ENCODE measurements around the gene OR5H15. TPM values are rescaled to one million over a fixed set of nuclear protein-coding genes. Genes with fewer than 3 reads are reported as not detected.
"Not testable (repeated sequence)": the region's sequence is repeated elsewhere in the genome, so short reads cannot be mapped to it uniquely, and the experiment has no call there.

Gene OR5H15
- polyA plus RNA-seq, 1 donor from 2014 or later: not detected

DNA sequence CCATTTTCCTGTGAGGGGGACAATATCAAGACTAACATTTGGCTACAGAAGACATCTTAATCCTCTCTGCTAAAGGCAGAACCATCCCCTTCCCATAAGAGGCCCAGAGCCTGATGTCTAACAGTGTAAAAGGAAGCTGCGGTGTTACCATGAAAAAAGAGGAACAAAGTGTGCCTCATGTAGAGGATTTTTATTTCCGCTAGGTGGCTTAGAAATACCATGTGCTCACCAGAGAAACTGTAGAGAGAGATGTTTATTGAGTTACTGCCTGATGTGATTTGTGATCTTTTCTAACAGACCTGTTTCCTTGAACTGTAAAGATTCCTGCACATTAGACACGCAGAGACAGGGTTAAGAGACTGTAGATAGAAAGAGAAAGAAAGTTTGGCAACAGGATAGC is 22.0 kb downstream of the OR5H15 start:
- H2AFZ ChIP-seq (ENCODE audit: low read depth, low read length): no peak overlapping the region
- no peaks in the 10 kb centered on the region for H3K36me3 ChIP-seq (ENCODE audit: insufficient read depth, low read length)
- H3K79me2 ChIP-seq (replicated peaks; ENCODE audit: insufficient read depth, low read length): no peaks in the 10 kb centered on the region
- no peaks in the 10 kb centered on the region for H3K9me3 ChIP-seq (ENCODE audit: low read length)
- H3K4me3 ChIP-seq (ENCODE audit: low read length): no peak overlapping the region
- H3K27ac ChIP-seq (ENCODE audit: low read length): no peak overlapping the region
- H3K4me2 ChIP-seq (ENCODE audit: low read length): no peak overlapping the region
- H3K9me2 ChIP-seq (ENCODE audit: insufficient read depth, low read length): no peaks in the 10 kb centered on the region
- no peaks in the 10 kb centered on the region for H3K27me3 ChIP-seq (ENCODE audit: insufficient read depth, low read depth, low read length)
- H4K20me1 ChIP-seq (ENCODE audit: insufficient read depth): no peaks in the 10 kb centered on the region
- no peaks in the 10 kb centered on the region for H3F3A ChIP-seq (ENCODE audit: insufficient read depth, low read length, poor library complexity, severe bottlenecking)
- no peak overlapping the region for H3K9ac ChIP-seq (ENCODE audit: low read length)
- TF ChIP-seq, protein P1, sequence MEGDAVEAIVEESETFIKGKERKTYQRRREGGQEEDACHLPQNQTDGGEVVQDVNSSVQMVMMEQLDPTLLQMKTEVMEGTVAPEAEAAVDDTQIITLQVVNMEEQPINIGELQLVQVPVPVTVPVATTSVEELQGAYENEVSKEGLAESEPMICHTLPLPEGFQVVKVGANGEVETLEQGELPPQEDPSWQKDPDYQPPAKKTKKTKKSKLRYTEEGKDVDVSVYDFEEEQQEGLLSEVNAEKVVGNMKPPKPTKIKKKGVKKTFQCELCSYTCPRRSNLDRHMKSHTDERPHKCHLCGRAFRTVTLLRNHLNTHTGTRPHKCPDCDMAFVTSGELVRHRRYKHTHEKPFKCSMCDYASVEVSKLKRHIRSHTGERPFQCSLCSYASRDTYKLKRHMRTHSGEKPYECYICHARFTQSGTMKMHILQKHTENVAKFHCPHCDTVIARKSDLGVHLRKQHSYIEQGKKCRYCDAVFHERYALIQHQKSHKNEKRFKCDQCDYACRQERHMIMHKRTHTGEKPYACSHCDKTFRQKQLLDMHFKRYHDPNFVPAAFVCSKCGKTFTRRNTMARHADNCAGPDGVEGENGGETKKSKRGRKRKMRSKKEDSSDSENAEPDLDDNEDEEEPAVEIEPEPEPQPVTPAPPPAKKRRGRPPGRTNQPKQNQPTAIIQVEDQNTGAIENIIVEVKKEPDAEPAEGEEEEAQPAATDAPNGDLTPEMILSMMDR (IDR thresholded peaks at IDR 0.05; ENCODE audit: poor library complexity, severe bottlenecking): peak; percentile 18
- no peak for TF ChIP-seq TAF1 (IDR thresholded peaks at IDR 0.05; ENCODE audit: low read depth)

DNA sequence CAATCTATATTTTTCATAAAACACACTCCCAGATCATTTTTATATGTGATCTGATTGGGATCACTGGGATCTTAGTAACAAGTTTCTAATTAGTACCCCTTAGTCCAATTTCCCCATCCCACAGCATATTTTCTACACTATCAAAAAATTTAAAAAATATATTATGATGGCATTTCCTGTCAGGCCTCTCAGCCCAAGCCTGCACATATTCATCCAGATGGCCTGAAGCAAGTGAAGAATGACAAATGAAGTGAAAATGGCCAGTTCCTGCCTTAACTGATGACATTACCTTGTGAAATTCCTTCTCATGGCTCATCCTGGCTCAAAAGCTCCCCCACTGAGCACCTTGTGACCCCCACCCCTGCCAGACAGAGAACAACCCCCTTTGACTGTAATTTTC is 24.4 kb downstream of the OR5H15 start:
- not testable (repeated sequence) for H3K4me2 ChIP-seq (ENCODE audit: low read length); H3K9me3 ChIP-seq (ENCODE audit: low read length); H3K79me2 ChIP-seq (replicated peaks; ENCODE audit: insufficient read depth, low read length); H4K20me1 ChIP-seq (ENCODE audit: insufficient read depth); H2AFZ ChIP-seq (ENCODE audit: low read depth, low read length); H3K27ac ChIP-seq (ENCODE audit: low read length); H3K36me3 ChIP-seq (ENCODE audit: insufficient read depth, low read length); H3K9me2 ChIP-seq (ENCODE audit: insufficient read depth, low read length); H3K27me3 ChIP-seq (ENCODE audit: insufficient read depth, low read depth, low read length); H3F3A ChIP-seq (ENCODE audit: insufficient read depth, low read length, poor library complexity, severe bottlenecking); H3K4me3 ChIP-seq (ENCODE audit: low read length); H3K9ac ChIP-seq (ENCODE audit: low read length)

DNA sequence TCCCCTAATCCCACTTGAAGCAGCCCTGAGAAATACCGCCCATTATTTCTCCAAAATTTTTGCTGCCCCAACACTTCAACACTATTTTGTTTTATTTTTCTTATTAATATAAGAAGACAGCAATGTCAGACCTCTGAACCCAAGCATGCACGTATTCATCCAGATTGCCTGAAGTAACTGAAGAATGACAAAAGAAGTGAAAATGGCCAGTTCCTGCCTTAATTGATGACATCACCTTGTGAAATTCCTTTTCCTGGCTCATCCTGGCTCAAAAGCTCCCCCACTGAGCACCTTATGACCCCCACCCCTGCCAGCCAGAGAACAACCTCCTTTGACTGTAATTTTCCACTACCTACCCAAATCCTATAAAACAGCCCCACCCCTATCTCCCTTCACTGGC is 29.8 kb downstream of the OR5H15 start:
- not testable (repeated sequence) for H3K4me2 ChIP-seq (ENCODE audit: low read length); H2AFZ ChIP-seq (ENCODE audit: low read depth, low read length); H3K36me3 ChIP-seq (ENCODE audit: insufficient read depth, low read length); H3K9me3 ChIP-seq (ENCODE audit: low read length); H3K9ac ChIP-seq (ENCODE audit: low read length); H3K79me2 ChIP-seq (replicated peaks; ENCODE audit: insufficient read depth, low read length); H3K9me2 ChIP-seq (ENCODE audit: insufficient read depth, low read length); H3K27me3 ChIP-seq (ENCODE audit: insufficient read depth, low read depth, low read length); H3F3A ChIP-seq (ENCODE audit: insufficient read depth, low read length, poor library complexity, severe bottlenecking); H4K20me1 ChIP-seq (ENCODE audit: insufficient read depth); H3K27ac ChIP-seq (ENCODE audit: low read length); H3K4me3 ChIP-seq (ENCODE audit: low read length)

DNA sequence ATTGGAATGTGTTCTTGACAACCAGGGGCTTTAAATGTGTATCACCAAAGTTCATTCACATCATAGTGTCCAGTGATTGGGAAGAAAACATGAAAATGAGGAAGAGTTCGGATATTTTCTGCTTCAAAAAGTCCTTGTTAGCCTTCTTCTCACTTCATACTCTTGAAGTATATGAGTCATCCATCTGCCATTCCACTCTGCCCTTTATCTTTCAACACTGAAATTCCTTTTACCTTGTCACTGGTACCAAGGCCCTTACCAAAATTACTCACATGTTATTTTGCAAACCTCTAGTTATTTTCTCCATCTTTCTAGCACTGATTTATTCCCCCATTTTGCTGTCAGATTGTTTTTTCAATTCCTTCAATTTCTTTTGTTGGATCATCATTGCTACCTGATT is 32.5 kb downstream of the OR5H15 start:
- no peaks in the 10 kb centered on the region for H3K79me2 ChIP-seq (replicated peaks; ENCODE audit: insufficient read depth, low read length)
- H3K4me3 ChIP-seq (ENCODE audit: low read length): no peak overlapping the region
- H4K20me1 ChIP-seq (ENCODE audit: insufficient read depth): no peaks in the 10 kb centered on the region
- H3K9ac ChIP-seq (ENCODE audit: low read length): no peak overlapping the region
- TF ChIP-seq, protein P1 (IDR thresholded peaks at IDR 0.05; ENCODE audit: poor library complexity, severe bottlenecking): no peak
- no peak for TF ChIP-seq POLR2AphosphoS5 (IDR thresholded peaks at IDR 0.05)
- TF ChIP-seq RAD21 (conservative IDR thresholded peaks at IDR 0.05): no peak
- no peak for TF ChIP-seq MXI1 (conservative IDR thresholded peaks at IDR 0.05; ENCODE audit: poor library complexity, severe bottlenecking)
- TF ChIP-seq, protein P2, sequence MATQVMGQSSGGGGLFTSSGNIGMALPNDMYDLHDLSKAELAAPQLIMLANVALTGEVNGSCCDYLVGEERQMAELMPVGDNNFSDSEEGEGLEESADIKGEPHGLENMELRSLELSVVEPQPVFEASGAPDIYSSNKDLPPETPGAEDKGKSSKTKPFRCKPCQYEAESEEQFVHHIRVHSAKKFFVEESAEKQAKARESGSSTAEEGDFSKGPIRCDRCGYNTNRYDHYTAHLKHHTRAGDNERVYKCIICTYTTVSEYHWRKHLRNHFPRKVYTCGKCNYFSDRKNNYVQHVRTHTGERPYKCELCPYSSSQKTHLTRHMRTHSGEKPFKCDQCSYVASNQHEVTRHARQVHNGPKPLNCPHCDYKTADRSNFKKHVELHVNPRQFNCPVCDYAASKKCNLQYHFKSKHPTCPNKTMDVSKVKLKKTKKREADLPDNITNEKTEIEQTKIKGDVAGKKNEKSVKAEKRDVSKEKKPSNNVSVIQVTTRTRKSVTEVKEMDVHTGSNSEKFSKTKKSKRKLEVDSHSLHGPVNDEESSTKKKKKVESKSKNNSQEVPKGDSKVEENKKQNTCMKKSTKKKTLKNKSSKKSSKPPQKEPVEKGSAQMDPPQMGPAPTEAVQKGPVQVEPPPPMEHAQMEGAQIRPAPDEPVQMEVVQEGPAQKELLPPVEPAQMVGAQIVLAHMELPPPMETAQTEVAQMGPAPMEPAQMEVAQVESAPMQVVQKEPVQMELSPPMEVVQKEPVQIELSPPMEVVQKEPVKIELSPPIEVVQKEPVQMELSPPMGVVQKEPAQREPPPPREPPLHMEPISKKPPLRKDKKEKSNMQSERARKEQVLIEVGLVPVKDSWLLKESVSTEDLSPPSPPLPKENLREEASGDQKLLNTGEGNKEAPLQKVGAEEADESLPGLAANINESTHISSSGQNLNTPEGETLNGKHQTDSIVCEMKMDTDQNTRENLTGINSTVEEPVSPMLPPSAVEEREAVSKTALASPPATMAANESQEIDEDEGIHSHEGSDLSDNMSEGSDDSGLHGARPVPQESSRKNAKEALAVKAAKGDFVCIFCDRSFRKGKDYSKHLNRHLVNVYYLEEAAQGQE (IDR thresholded peaks at IDR 0.05; ENCODE audit: borderline replicate concordance): no peak
- no peak for TF ChIP-seq EP300 (conservative IDR thresholded peaks at IDR 0.05; ENCODE audit: poor library complexity, severe bottlenecking)
- no peak for TF ChIP-seq EZH2 (IDR thresholded peaks at IDR 0.05; ENCODE audit: borderline replicate concordance, insufficient read depth, low read length, poor library complexity, severe bottlenecking)
- no peak for TF ChIP-seq TAF1 (IDR thresholded peaks at IDR 0.05; ENCODE audit: low read depth)
- no peak for TF ChIP-seq SMC3 (conservative IDR thresholded peaks at IDR 0.05; ENCODE audit: poor library complexity)
- no peaks in the 10 kb centered on the region for H3F3A ChIP-seq (ENCODE audit: insufficient read depth, low read length, poor library complexity, severe bottlenecking)
- H3K9me3 ChIP-seq (ENCODE audit: low read length): no peaks in the 10 kb centered on the region
- H3K36me3 ChIP-seq (ENCODE audit: insufficient read depth, low read length): no peaks in the 10 kb centered on the region
- no peak overlapping the region for H3K4me2 ChIP-seq (ENCODE audit: low read length)
- no peaks in the 10 kb centered on the region for H3K9me2 ChIP-seq (ENCODE audit: insufficient read depth, low read length)
- no peak overlapping the region for H2AFZ ChIP-seq (ENCODE audit: low read depth, low read length)
- no peak overlapping the region for H3K27ac ChIP-seq (ENCODE audit: low read length)
- H3K27me3 ChIP-seq (ENCODE audit: insufficient read depth, low read depth, low read length): no peaks in the 10 kb centered on the region
